GM12891 (cell line): ENCODE results near the gene MYLK.

Experiments
- DNase-seq: peaks from one replicate; pipeline ENCODE4 v3.0.0; 2011; ENCODE audit warnings: low spot score; ENCODE audit not compliant: insufficient read length
- FAIRE-seq: peaks from 2 replicates; lab custom pipeline; 2011; peaks lifted over from hg19 to GRCh38; lab: Jason Lieb, UNC
- PAX5 ChIP-seq: IDR thresholded peaks from 2 replicates; pipeline ENCODE4 v1.6.1; 2011; ENCODE audit warnings: low read length, moderate library complexity, mild to moderate bottlenecking; ENCODE audit not compliant: insufficient read depth, severe bottlenecking
- POLR2A ChIP-seq: IDR thresholded peaks from 2 replicates; pipeline ENCODE4 v1.6.1; 2011; ENCODE audit warnings: low read depth, low read length, control low read depth
- POLR2AphosphoS5 ChIP-seq: IDR thresholded peaks from 2 replicates; pipeline ENCODE4 v1.6.1; 2011; ENCODE audit warnings: low read depth, low read length, control low read depth
- POU2F2 ChIP-seq: IDR thresholded peaks from 2 replicates; pipeline ENCODE4 v1.6.1; 2011; ENCODE audit warnings: low read depth, mild to moderate bottlenecking, control low read depth, low read length, moderate library complexity
- SPI1 ChIP-seq: IDR thresholded peaks from 2 replicates; pipeline ENCODE4 v1.6.1; 2011; ENCODE audit warnings: low read depth, low read length, control low read depth
- TAF1 ChIP-seq: IDR thresholded peaks from 2 replicates; pipeline ENCODE4 v1.6.1; 2011; ENCODE audit warnings: low read depth, low read length, control low read depth

Gene MYLK

DNA sequence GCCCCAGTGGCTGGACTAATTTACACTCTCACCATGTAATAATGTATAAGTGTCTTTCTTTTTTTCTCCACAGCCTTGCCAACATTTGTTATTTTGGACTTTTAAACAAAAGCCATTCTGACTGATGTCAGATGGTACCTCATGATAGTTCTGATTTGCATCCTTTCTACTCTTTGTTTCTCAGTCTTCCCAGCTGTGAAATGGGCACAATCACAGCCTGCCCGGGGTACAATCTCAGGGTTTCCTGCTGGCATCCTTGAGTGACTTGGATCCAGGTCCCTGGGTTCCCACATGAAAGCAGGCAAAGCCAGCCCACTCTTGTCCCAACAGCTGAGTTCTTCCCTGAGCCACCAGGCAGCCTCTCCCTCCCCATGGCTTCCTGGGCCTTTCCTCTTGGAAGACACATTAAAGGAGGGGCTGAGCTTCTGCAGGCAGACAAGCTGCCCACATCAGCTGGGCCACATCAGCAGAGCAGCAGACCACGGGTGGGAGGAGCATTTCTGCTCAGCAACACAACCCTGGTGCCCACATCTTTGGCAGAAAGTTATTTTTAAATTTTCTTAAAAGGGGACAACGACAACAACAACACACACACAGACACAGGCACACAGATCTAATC, 82.0 kb downstream of the MYLK start:
- TF ChIP-seq POU2F2 (no peak), POLR2A (no peak), TAF1 (no peak), POLR2AphosphoS5 (no peak), PAX5 (no peak), SPI1 (no peak)
- DNase-seq (no peak), FAIRE-seq (no peak)

DNA sequence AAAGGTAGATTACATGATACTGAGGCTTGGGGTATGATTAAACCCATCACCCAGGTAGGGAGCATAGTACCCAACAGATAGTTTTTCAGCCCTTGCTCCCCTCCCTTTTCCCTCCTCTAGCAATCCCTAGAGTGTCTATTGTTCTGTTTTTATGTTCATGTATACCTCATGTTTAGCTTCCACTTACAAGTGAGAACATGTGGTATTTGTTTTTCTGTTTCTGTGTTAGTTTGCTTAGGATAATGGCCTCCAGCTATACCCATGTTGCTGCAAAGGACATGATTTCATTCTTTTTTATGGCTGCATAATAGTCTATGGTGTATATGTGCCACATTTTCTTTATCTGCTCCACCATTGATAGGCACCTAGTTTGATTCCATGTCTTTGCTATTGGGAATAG, 82.7 kb downstream of the MYLK start:
- DNase-seq (no peak), FAIRE-seq (no peak)
- TF ChIP-seq POU2F2 (no peak), TAF1 (no peak), SPI1 (no peak), POLR2A (no peak), PAX5 (no peak), POLR2AphosphoS5 (no peak)

DNA sequence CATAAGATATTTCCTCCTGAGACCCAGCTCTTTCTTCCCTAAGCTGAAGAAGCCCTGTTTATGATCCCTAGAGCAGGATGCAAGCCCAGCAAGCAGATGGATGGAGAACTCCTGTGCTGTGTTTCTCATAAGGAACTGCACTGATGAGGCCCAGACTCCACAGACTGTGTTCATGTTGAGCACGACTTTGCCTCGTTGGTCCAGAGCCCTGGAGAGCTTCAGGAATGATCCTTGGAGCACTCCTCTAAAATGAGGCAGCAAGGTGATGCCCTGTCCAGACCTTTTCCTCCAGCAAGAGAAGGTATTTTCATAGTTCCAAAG, 83.8 kb downstream of the MYLK start:
- TF ChIP-seq POLR2AphosphoS5 (no peak), PAX5 (no peak), POU2F2 (no peak), POLR2A (no peak), SPI1 (no peak), TAF1 (no peak)
- no peak for FAIRE-seq
- no peak for DNase-seq

DNA sequence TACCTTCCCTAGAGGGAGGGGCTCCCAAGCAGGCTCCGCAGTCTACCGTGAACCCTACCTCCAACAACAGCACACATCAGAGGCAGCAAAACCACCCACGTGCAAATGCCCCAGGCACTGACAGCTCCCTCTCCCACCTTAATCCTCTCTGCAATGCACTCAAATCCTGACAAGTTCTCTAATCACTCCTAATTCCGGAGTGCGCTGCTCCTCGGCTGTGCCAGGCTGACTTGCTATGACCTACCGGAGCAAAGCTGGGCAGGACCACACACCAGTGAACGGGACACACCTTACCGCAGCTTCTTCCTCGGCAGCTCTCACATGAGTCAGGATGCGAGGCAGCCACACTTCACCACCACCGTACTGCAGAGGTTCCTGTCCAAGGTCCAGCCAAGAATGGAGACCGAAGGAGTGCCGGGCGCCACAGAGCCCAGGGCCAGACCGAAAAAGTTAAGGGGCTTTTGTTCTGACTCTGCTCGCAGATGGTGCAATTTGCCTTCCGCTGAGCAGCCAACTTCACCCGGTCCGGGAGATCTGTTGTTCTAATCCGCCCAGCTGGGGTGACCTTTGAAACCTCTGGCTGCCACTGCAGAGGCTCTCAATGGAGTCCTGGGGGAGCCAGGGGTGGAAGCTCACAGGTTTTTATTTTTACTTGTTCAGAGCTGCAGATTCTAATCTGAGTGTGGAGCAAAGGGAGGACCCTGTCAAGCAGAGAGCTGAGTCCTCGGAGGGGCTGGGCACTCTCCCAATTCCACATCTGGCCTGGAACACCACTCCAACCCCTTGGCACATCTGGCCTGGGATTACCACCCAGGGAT, 84.4 kb downstream of the MYLK start:
- no peak for FAIRE-seq
- TF ChIP-seq TAF1 = no peak
- no peak for TF ChIP-seq SPI1
- TF ChIP-seq PAX5 = no peak
- TF ChIP-seq POLR2AphosphoS5 = no peak
- TF ChIP-seq POU2F2 = no peak
- no peak for TF ChIP-seq POLR2A
- DNase-seq = no peak

DNA sequence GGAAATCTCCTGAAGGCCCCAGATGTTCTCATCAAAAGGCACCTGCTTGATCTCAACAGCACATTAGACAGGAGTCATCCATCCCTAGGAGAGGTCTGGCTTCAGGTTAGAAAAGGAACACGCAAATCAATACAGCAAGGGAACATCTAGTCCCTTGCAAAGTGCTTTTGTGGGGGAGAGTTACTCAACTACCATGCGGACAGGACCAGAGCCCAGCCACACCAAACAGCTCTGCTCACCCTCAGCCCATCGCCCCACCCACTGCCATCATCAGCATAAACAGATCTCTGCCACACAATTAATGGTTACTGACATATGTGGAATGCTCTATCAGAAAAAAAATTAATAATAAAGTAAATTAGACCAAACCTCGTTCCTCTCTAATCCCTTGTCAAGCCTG, 85.6 kb downstream of the MYLK start:
- TF ChIP-seq POLR2A (no peak), PAX5 (no peak), POLR2AphosphoS5 (no peak), POU2F2 (no peak), TAF1 (no peak), SPI1 (no peak)
- FAIRE-seq = no peak
- DNase-seq = no peak

DNA sequence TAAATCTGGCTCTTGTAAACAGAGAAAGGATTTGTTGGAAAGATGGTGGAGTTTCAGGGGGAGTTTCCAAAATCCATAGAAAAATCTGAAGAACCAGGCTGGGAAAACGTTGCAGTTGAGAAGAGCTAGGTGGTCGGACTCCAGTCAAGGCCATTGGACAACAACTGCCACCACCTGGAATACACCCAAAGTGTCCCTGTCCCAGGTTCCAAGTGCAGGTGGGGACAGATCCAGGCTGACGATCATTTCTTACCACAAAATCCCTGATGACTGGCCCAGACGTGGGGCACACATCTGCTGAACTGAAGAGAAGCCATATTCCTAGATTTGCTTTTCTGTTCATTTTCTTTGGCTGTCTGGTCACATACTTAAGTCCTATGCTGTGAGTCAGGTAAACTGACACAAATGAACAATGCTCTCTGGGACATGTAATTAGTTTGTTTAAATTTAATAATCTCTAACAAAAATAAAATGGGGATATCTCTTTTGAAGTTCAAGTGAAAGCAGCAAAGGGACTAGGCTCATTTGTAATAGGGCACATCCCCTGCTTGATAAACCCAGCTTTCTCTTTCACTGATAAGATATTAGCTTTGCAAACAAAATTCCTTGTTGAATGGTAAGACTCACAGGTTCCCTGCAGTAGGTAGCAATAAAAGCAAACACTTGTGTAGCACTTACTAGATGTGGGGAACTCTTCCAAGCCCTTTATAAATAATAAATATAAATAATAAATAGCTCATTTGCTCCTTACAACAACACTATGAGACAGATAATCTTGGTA, 88.5 kb downstream of the MYLK start:
- no peak for TF ChIP-seq TAF1
- TF ChIP-seq PAX5 = no peak
- no peak for TF ChIP-seq POU2F2
- no peak for TF ChIP-seq POLR2A
- TF ChIP-seq SPI1 = no peak
- DNase-seq = no peak
- FAIRE-seq = no peak

DNA sequence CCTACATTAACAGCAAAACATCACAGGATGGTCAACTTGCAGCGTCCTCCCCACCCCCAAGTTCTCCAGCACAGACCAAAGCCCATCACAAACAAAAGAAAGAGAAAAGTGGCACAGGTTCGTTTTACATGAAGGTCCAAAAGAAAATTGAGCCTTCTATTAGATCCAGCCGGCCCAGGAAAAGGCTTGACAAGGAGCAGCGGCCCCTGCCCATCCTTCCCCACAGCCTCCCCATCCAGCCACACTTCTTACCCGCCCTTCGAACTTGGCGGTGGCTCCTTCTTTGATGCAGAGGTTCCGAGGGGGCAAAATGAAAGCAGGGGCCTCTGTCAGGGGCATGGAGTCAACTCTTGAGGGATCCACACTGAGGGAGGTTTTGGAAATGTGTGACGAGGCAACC, 90.7 kb downstream of the MYLK start:
- no peak for FAIRE-seq
- DNase-seq = no peak
- TF ChIP-seq POLR2AphosphoS5 (no peak), POU2F2 (no peak), PAX5 (no peak), SPI1 (no peak), POLR2A (no peak)

DNA sequence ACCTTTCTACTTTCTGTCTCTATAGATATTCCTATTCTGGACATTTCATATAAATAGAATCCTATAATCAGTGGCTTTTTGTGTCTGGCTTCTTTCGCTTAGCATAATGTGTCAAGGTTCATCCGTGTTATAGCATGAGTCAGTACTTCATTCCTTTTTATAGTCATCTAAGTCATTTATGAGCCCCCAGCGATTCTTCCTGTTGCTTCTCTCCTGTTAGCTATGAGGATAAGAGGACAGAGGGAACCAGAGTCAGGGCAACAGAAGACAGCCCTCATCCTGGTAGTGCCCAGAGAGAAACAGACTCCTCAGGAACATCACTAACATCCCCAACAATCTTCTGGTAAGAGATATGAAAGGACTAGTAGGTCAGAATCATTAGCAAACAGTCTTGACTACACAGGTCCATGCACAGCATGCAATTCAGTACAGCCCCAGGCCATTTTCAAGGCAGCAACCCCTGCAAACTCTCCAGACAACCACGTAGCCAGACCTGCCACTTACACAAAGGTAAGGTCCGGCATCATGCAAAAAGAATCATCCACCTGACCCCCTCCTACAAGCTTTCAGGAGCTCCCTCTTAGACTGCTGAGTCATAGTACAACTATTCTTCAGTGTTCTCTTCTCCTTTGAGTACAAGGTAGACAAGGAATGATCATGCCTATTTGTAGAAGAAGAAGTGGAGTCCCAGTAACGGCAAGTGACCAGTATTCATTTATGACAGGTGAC, 91.5 kb downstream of the MYLK start:
- FAIRE-seq (no peak), DNase-seq (no peak)
- TF ChIP-seq POLR2AphosphoS5 (no peak), TAF1 (no peak), PAX5 (no peak)

DNA sequence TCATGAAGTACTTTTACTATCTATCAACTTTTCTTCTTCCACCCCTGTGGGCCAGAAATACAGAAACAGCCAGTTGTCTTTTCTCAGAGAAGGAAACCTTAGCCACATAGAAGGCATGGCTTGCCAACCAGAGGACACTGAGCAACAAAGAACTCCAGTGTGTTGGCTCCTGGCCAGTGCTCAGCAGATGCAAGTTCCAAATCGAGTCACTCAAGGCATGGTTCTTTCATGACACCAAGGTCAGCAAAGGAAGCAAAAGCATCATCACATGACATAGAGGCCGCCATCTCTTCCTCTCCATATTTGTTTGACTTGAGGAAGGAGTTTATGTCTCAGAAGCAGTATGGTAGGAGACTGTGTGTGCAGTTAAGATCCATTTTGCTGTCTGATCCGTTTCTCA, 92.2 kb downstream of the MYLK start:
- FAIRE-seq (no peak), DNase-seq (no peak)
- no peak for TF ChIP-seq SPI1
- TF ChIP-seq PAX5 = no peak
